Hepatocyte (in vitro differentiated cells): ENCODE measurements around the gene ALG8. TPM values are rescaled to one million over a fixed set of nuclear protein-coding genes. Genes with fewer than 3 reads are reported as not detected.

Source experiments
- DNase-seq: peaks from one replicate; pipeline ENCODE4 v3.0.0-alpha.2; 2016; ENCODE audit warnings: low spot score
- H2AFZ ChIP-seq: fragments of 200-600 bp; sonication (generic); 2 replicates; pipeline ENCODE4 v1.6.0; 2016; ENCODE audit warnings: antibody characterized with exemption, mild to moderate bottlenecking
- H3K27ac ChIP-seq: fragments of 200-600 bp; sonication (generic); 2 replicates; pipeline ENCODE4 v1.5.1; 2016; ENCODE audit warnings: mild to moderate bottlenecking
- H3K27me3 ChIP-seq: fragments of 200-600 bp; sonication (generic); 2 replicates; pipeline ENCODE4 v1.6.1; 2016
- H3K36me3 ChIP-seq: fragments of 200-600 bp; sonication (generic); replicated peaks from 2 replicates; pipeline ENCODE4 v1.5.1; 2016; ENCODE audit warnings: low read depth; ENCODE audit not compliant: insufficient read depth
- H3K4me1 ChIP-seq: fragments of 200-600 bp; sonication (generic); 2 replicates; pipeline ENCODE4 v1.5.1; 2016; ENCODE audit warnings: mild to moderate bottlenecking, moderate library complexity; ENCODE audit not compliant: insufficient read depth
- H3K4me2 ChIP-seq: fragments of 200-600 bp; sonication (generic); 2 replicates; pipeline ENCODE4 v1.6.0; 2016
- H3K4me3 ChIP-seq: fragments of 200-600 bp; sonication (generic); 2 replicates; pipeline ENCODE4 v1.5.1; 2016; ENCODE audit warnings: mild to moderate bottlenecking
- H3K79me2 ChIP-seq: fragments of 200-600 bp; sonication (generic); 2 replicates; pipeline ENCODE4 v1.6.0; 2017; ENCODE audit warnings: mild to moderate bottlenecking
- H3K9me2 ChIP-seq: fragments of 200-600 bp; sonication (generic); replicated peaks from 2 replicates; pipeline ENCODE4 v1.6.0; 2017; ENCODE audit warnings: mild to moderate bottlenecking; ENCODE audit not compliant: insufficient read depth
- H3K9me3 ChIP-seq: fragments of 200-600 bp; sonication (generic); 2 replicates; pipeline ENCODE4 v1.5.1; 2016; ENCODE audit warnings: low read depth, mild to moderate bottlenecking
- H4K20me1 ChIP-seq: fragments of 200-600 bp; sonication (generic); 2 replicates; pipeline ENCODE4 v1.6.0; 2016; ENCODE audit warnings: mild to moderate bottlenecking; ENCODE audit not compliant: insufficient read depth, poor library complexity, severe bottlenecking
- CTCF ChIP-seq: fragments of 200-600 bp; sonication (generic); IDR thresholded peaks from 2 replicates; pipeline ENCODE4 v1.5.1; 2016; ENCODE audit warnings: antibody characterized with exemption, mild to moderate bottlenecking; ENCODE audit not compliant: poor library complexity
- EZH2 ChIP-seq: fragments of 200-600 bp; sonication (generic); IDR thresholded peaks from 2 replicates; pipeline ENCODE4 v1.6.1; 2016; ENCODE audit warnings: antibody characterized with exemption, mild to moderate bottlenecking, borderline replicate concordance
- EZH2phosphoT487 ChIP-seq: fragments of 200-600 bp; sonication (generic); IDR thresholded peaks from one replicate; pipeline ENCODE4 v1.6.1; 2018; ENCODE audit warnings: antibody characterized with exemption, mild to moderate bottlenecking, low read depth, moderate library complexity; ENCODE audit not compliant: unreplicated experiment, severe bottlenecking
- WGBS: methylation state at CpG from one replicate; pipeline ENCODE4 v1.1.6; 2016; ENCODE audit warnings: low lambda C conversion rate; ENCODE audit errors: missing lambda C conversion rate; 5-methylcytosine and 5-hydroxymethylcytosine counted together
- polyA plus RNA-seq: library from polyadenylated mRNA; unstranded; fragments of >200 nt; fragmentation: Nextera tagmentation; extraction: Ambion mirVana; gene quantifications from 2 replicates; pipeline ENCODE4 v1.2.1, GENCODE V29; 2016
- total RNA-seq: library from RNA; depleted of rRNA; stranded (reverse); fragments of >200 nt; gene quantifications from 2 replicates; pipeline ENCODE4 v1.2.3, GENCODE V29; 2014

The ALG8 gene
- total and polyA plus RNA-seq, 2 experiments from 2014 or later = 43.1 to 74.3 TPM

- no peaks in the 10 kb centered on the region for H3K9me3 ChIP-seq
- no peaks in the 10 kb centered on the region for H3K9me2 ChIP-seq
- no peaks in the 10 kb centered on the region for H4K20me1 ChIP-seq
- no peaks in the 10 kb centered on the region for H3K79me2 ChIP-seq
- H3K36me3 ChIP-seq = no peaks in the 10 kb centered on the region
- H3K4me2 ChIP-seq = no peak overlapping the region
- no peak overlapping the region for H3K4me3 ChIP-seq
- no peak overlapping the region for H3K27ac ChIP-seq
- TF ChIP-seq EZH2phosphoT487 = no peak
- no peak for TF ChIP-seq CTCF
- H3K4me1 ChIP-seq = no peaks in the 10 kb centered on the region
- no peak for DNase-seq
- no peak overlapping the region for H2AFZ ChIP-seq
- no peaks in the 10 kb centered on the region for H3K27me3 ChIP-seq
Measured at GRCh38 chr11:78151804-78152203, 12.4 kb upstream of the ALG8 start.

- Histone ChIP-seq H3K9me3 (no peaks in the 10 kb centered on the region), H3K9me2 (no peaks in the 10 kb centered on the region), H3K4me3 (no peak overlapping the region), H3K4me2 (no peak overlapping the region), H3K36me3 (no peaks in the 10 kb centered on the region), H3K79me2 (no peaks in the 10 kb centered on the region), H3K27me3 (no peaks in the 10 kb centered on the region), H2AFZ (no peak overlapping the region), H3K4me1 (no peaks in the 10 kb centered on the region), H4K20me1 (no peaks in the 10 kb centered on the region), H3K27ac (no peak overlapping the region)
- no peak for TF ChIP-seq EZH2phosphoT487
- no peak for TF ChIP-seq CTCF
- TF ChIP-seq EZH2 = no peak
- DNase-seq = no peak
Measured at GRCh38 chr11:78150754-78151153, 11.3 kb upstream of the ALG8 start.

GRCh38 chr11:78150346-78150745 lies 10.9 kb upstream of the ALG8 start:
- no peak for DNase-seq
- H3K9me3 ChIP-seq = no peaks in the 10 kb centered on the region
- no peaks in the 10 kb centered on the region for H3K36me3 ChIP-seq
- H3K4me3 ChIP-seq = no peak overlapping the region
- H3K79me2 ChIP-seq = no peaks in the 10 kb centered on the region
- no peaks in the 10 kb centered on the region for H3K4me1 ChIP-seq
- TF ChIP-seq EZH2 (no peak), CTCF (no peak), EZH2phosphoT487 (no peak)
- H3K27me3 ChIP-seq = no peaks in the 10 kb centered on the region
- H4K20me1 ChIP-seq = no peaks in the 10 kb centered on the region
- no peaks in the 10 kb centered on the region for H3K9me2 ChIP-seq
- no peak overlapping the region for H3K4me2 ChIP-seq
- no peak overlapping the region for H3K27ac ChIP-seq
- no peak overlapping the region for H2AFZ ChIP-seq
- WGBS = 96% methylated on average over 4 of the region's 4 CpGs

GRCh38 chr11:78149646-78150045 lies 10.2 kb upstream of the ALG8 start:
- Histone ChIP-seq H3K9me2 (no peaks in the 10 kb centered on the region), H4K20me1 (no peaks in the 10 kb centered on the region), H2AFZ (no peak overlapping the region), H3K9me3 (no peaks in the 10 kb centered on the region), H3K4me3 (no peak overlapping the region), H3K79me2 (no peaks in the 10 kb centered on the region), H3K27me3 (no peaks in the 10 kb centered on the region), H3K4me1 (no peaks in the 10 kb centered on the region), H3K27ac (no peak overlapping the region), H3K4me2 (no peak overlapping the region), H3K36me3 (no peaks in the 10 kb centered on the region)
- peak; percentile 26 for DNase-seq
- TF ChIP-seq EZH2 = no peak
- TF ChIP-seq CTCF = peak; percentile 35
- TF ChIP-seq EZH2phosphoT487 = no peak
- 34% methylated on average over 1 of the region's 1 CpG for WGBS
